HG02885 (cell line): ENCODE data around the gene RAPGEF1.

Experiments used
- ATAC-seq: cut with Tn5 transposase; IDR thresholded peaks from one replicate; pipeline ENCODE4 v1.9.1; 2021; ENCODE audit warnings: mild to moderate bottlenecking; ENCODE audit not compliant: unreplicated experiment, poor library complexity

RAPGEF1 gene

GRCh38 chr9:131748411-131748955 is 8.6 kb upstream of the RAPGEF1 start:
- ATAC-seq, result no peak

- ATAC-seq, result no peak
Measured at GRCh38 chr9:131747352-131747751, 7.5 kb upstream of the RAPGEF1 start.

GRCh38 chr9:131745610-131746009 is 5.7 kb upstream of the RAPGEF1 start:
- no peak for ATAC-seq

GRCh38 chr9:131744720-131745201 is 4.9 kb upstream of the RAPGEF1 start:
- no peak for ATAC-seq

GRCh38 chr9:131744171-131744719 is 4.4 kb upstream of the RAPGEF1 start:
- no peak for ATAC-seq

GRCh38 chr9:131743501-131743900 is 3.6 kb upstream of the RAPGEF1 start:
- ATAC-seq, result no peak

GRCh38 chr9:131743096-131743495 is 3.2 kb upstream of the RAPGEF1 start:
- no peak for ATAC-seq

GRCh38 chr9:131740898-131741297 is 1.0 kb upstream of the RAPGEF1 start:
- no peak for ATAC-seq

- no peak for ATAC-seq
Measured at GRCh38 chr9:131739133-131739958, 530 bp downstream of the RAPGEF1 start.

GRCh38 chr9:131738293-131739132 is 1.4 kb downstream of the RAPGEF1 start:
- ATAC-seq, result no peak

- no peak for ATAC-seq
Measured at GRCh38 chr9:131737426-131737825, 2.5 kb downstream of the RAPGEF1 start.

- ATAC-seq, result no peak
Measured at GRCh38 chr9:131736431-131736830, 3.4 kb downstream of the RAPGEF1 start.

- ATAC-seq, result no peak
Measured at GRCh38 chr9:131735238-131736128, 4.4 kb downstream of the RAPGEF1 start.

GRCh38 chr9:131734781-131735180 is 5.1 kb downstream of the RAPGEF1 start:
- no peak for ATAC-seq

- ATAC-seq, result no peak
Measured at GRCh38 chr9:131734165-131734610, 5.7 kb downstream of the RAPGEF1 start.

- no peak for ATAC-seq
Measured at GRCh38 chr9:131733541-131734061, 6.3 kb downstream of the RAPGEF1 start.

GRCh38 chr9:131732636-131733289 is 7.1 kb downstream of the RAPGEF1 start:
- ATAC-seq, result no peak

GRCh38 chr9:131732061-131732526 is 7.8 kb downstream of the RAPGEF1 start:
- no peak for ATAC-seq

GRCh38 chr9:131731644-131732043 is 8.2 kb downstream of the RAPGEF1 start:
- ATAC-seq, result no peak
